HS-5 (cell line): ENCODE results near the gene SLAIN2.

Source experiments
- DNase-seq: peaks from one replicate; pipeline ENCODE4 v3.0.0-alpha.2; 2012; ENCODE audit warnings: low read depth

Gene SLAIN2

GRCh38 chr4:48334900-48335384 is 6.4 kb upstream of the SLAIN2 start:
- no peak for DNase-seq

- no peak for DNase-seq
These were observed 5.0 kb upstream of the SLAIN2 start for GRCh38 chr4:48336146-48336870.

DNA sequence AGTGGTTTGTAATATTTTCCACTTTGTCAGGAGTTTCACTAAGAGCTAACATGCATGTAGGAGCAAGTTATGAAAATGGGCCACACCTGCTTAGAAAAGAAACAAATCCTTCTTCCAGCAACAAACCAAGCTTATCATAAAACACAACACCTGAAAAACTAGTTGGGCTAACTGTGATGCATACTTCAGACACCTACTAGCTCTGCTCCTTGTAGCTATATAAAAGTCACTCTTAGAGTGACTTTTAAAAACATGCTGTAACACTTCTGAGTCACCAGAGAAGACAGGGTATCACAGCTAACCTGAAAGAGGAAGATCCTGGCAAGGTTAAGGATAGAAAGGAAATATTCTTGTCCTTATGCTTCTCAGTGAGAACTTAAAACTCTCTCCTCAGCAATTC is 3.6 kb upstream of the SLAIN2 start:
- DNase-seq, result no peak

DNA sequence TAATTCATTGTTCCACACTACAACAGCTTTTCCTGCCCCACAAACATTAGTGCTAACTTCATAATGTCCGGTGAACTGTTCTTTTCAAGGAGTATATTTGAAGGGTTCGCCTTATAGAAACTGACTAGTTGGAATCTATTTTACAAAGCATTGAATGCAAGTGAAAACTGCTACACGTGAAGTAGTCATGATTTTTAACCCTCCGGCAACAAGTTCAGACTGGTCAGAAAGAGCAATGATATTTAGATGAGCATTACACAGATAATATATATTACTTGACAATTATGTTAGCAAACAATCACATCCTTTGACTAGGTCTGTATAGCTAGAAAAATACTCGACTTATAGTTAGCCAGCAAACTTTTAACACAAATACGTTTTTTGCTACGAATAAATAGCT is 1.7 kb upstream of the SLAIN2 start:
- DNase-seq, result no peak

GRCh38 chr4:48340276-48340964 is 909 bp upstream of the SLAIN2 start:
- no peak for DNase-seq

DNA sequence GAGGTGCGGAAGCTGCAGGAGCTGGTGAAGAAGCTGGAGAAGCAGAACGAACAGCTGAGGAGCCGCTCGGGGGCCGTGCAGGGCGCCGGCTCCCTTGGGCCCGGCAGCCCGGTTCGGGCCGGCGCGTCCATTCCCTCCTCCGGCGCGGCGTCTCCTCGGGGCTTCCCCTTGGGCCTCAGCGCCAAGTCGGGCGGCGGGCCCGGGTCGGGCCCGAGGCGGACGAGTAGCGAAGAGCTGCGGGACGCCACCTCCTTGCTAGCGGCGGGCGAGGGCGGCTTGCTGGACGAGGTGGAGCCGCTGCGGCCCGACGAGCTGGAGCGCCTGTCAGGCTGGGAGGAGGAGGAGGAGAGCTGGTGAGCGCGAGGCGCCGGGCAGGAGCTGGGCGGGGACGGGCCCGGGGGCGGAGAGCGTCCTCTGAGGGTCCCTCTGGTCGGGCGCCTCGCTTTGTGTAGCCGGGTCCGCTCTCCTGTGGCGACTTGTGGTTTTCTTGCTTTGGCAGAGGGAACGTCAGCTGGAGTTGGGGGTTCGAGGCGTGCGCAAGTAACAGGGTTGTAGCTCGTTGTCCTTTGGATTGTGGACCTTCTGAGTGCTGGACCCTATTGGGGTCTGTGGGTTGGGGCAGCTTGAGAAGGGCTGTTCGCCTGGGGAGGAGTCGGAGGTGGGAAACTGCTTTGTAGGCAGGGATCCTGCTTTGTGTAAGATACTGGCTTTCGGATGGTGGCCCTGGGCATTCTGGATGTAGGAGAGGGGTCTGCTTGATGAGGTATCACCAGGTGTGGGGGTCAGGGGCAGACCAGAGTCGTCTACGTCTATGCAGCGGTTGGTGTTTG is 662 bp downstream of the SLAIN2 start:
- no peak for DNase-seq

DNA sequence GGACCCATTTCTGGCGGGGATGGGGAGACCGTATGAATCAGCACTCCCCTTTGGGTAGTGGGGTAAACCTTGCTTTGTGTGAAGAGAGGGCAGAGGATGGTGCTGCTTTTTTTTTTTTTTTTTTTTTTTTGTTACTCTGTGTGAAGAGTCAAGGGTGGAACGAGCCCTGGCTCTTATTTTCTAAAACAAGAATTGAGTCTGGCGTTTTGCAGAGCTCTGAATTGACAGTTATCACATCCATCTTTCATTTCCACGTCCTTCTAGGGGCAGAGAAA is 1.2 kb downstream of the SLAIN2 start:
- no peak for DNase-seq

GRCh38 chr4:48343035-48343434 is 1.7 kb downstream of the SLAIN2 start:
- DNase-seq, result no peak

- DNase-seq, result no peak
These were observed 2.2 kb downstream of the SLAIN2 start for GRCh38 chr4:48343551-48343950.

GRCh38 chr4:48345542-48345941 is 4.2 kb downstream of the SLAIN2 start:
- DNase-seq, result no peak

DNA sequence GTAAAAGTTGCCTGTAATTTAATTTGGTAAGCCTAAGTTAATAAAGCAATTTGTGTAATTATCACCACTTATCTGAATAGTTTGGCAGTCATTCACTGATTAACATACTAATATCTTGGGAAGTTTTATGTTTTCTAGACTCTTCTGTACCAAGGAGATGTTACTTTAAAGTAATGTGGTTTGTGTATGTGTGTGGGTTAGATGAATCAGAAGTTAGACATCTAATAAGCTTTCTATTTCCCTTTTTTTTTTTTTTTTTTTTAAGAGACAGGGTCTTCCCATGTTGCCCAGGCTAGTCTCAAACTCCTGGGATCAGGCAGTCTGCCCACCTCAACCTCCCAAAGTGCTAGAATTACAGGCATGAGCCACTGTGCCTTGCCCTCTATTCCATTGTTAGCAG is 5.3 kb downstream of the SLAIN2 start:
- DNase-seq, result no peak

GRCh38 chr4:48347282-48347921 is 6.1 kb downstream of the SLAIN2 start:
- DNase-seq, result no peak

- DNase-seq, result no peak
These were observed 9.5 kb downstream of the SLAIN2 start for GRCh38 chr4:48350871-48351270.

- DNase-seq, result no peak
These were observed 11.5 kb downstream of the SLAIN2 start for GRCh38 chr4:48352793-48353192.

- no peak for DNase-seq
These were observed 15.0 kb downstream of the SLAIN2 start for GRCh38 chr4:48356355-48356754.

DNA sequence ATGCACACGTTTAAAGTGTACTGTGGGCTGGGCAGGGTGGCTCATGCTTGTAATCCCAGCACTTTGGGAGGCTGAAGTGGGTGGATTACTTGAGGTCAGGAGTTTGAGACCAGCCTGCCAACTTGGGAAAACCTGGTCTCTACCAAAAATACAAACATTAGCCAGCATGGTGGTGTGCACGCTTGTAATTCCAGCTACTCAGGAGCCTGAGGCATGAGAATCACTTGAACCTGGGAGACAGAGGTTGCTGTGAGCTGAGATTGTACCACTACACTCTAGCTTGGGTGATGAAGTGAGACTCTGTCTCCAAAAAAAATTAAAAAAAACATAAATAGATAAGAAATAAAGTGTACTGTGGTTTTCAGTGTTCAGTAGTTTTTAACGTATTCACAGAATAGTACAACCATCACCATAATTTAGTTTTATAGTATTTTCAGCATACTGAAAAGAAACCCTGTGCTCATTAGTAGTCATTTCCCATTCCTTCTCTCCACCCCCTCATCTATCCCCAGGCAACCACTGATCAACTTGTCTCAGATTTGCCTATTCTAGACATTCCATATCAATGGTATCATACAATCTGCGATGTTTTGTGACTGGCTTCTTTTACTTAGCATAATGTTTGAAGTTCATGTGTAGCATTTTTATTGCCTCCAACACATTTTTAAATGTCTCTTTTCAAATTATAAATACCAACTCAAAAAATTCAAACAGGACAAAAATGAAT is 19.1 kb downstream of the SLAIN2 start:
- no peak for DNase-seq

GRCh38 chr4:48361012-48361400 is 19.7 kb downstream of the SLAIN2 start:
- no peak for DNase-seq

DNA sequence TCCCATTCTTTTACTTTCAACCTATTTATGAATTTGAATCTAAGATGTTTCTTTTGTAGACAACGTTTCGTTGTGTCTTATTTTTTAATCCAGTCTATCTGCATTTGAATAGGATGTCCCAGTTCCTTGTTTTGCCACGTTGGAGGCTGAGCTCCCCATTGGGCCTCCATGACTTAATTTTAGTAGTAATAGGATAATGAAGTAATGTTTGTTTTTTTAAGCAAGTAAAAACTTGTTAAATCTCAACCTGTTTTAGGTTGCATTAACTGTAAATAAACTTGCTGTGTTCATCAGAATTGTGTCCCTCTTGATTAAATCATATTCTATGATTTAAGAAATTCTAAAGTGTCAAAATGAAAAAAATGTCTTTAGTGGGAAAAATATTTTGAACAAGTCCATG is 25.3 kb downstream of the SLAIN2 start:
- DNase-seq, result no peak

GRCh38 chr4:48367016-48367415 is 25.7 kb downstream of the SLAIN2 start:
- DNase-seq, result no peak

DNA sequence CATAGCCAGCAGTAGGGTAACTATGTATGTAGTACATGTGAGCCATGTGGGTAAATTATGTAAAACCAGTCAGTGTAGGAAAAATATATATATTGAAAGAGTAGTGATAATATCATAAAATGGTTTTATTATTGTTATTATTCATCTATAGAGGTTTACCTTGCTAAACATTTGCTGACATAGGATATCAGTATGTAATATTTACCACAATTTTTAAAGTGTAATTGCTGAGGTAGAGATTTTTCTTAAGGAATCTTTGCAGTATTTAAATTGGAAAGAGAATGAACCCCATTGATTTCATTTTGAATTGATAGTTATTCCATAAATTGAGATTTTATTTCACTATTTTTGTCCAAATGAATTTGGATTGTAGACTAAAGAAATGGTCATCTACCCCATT is 27.1 kb downstream of the SLAIN2 start:
- DNase-seq, result no peak

- DNase-seq, result no peak
These were observed 27.9 kb downstream of the SLAIN2 start for GRCh38 chr4:48369248-48369647.

DNA sequence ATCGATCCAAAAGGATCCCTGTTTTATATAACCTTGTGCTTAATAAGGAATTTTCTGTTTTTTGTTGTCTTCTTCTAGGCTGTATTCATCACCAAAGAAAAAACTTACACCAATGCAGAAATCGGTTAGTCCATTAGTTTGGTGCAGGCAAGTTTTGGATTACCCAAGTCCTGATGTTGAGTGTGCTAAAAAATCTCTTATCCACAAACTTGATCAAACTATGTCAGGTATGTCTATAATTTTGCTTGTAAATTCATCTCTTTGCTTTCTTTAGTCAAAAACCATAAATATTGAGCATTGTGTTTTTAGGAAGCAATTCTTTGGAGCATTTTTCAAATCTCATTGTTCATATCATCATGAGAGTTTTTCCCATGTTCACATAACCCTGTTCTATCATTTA is 28.4 kb downstream of the SLAIN2 start:
- DNase-seq, result no peak
